Measurements from ENCODE around the gene KRT85.

The KRT85 gene

DNA sequence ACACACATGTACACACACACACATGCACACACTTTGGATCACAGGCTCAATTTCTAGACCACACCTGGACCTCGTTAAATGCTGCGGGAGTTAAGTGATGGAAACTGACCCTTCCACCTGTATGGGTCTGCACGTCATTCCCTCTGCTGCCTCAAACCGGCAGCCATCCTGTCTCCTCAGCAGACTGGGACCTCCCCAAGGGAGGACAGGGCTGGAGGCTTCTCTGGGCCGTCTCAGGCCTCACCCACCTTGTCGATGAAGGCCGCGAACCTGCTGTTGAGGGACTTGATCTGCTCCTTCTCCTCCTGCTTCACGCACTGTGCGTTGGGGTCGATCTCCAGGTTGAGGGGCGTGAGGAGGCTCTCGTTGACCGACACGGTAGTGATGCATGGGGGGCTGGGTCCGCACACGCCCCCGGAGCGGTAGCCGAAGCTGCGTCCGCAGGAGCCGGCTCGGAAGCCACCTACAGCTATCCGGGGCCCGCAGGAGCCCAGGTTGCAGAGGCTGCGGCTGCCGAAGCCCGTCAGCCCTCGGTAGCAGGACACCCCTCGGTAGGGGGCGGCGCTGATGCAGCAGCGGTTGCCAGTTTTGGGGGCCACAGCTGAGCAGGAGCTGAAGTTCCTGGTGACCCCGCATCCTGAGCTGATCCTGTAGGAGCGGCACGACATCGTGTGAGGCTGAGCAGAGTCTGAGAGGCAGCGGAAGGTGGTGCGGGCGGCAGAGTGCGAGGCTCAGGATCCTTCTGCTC is at the start of gene KRT85:
Gene KRT85, minus strand, starts transcription at position 744 of the 748 bp plus-strand sequence. Its CDS starts 76 bp downstream, at position 668.
- no peak for FAIRE-seq

DNA sequence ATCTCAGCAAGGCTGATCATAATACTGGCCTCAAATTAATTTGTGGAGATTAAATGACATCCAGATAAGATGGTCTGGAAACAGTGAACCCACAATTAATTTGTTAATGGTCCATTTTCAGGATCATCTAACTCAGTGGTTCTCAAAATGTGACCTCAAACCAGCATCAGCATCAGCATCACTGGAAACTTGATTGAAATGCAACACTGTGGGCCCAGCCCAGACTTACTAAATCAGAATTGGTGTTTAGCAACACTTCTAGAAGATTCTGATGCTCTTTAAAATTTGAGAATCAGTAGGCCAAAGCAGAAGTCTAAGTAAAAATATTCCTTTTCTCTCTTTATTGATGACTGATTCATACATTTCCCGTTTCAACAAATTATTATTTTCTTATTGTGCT is 49.5 kb upstream of the KRT85 start:
- no peak for FAIRE-seq

DNA sequence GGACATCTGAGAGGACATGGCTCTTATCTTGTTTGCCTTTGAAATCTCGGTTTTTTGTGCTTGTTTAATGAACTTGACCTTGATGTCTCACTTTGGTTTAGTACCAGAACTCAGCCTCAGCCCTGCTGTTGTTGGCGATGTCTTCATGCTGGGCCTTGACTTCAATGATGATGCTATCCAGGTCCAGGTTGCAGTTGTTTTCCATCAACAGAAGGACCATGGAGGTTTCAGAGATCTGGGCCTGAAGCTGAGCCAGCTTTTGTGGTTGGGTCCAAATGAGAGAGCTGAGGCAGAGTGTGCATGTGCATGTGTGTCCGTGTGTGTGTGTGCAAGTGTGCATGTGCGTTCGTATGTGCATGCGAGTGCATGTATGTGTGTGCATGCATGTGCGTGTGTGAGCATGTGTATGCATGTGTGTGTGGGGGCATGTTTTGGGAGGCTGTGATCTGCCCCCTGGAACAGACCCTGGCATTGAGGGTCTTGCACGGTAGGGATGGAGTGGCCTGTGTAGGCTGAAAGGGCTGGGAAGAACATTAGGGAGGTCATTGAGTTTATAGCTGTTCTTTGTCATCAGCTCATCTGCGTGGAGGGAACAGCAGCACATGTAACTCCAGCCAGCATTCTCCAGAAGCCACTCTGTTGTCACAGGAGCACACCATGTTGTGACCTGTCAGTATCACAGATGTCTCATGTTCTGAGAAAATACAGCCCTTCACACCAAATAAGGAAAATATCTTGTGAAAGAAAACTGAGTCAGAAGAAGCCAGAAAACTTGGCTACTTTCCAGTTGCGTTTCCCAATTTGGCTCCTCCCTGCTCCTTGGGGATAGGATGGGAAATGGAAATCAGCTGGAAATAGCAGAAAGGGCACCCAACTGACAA is 48.8 kb upstream of the KRT85 start:
- no peak for FAIRE-seq

DNA sequence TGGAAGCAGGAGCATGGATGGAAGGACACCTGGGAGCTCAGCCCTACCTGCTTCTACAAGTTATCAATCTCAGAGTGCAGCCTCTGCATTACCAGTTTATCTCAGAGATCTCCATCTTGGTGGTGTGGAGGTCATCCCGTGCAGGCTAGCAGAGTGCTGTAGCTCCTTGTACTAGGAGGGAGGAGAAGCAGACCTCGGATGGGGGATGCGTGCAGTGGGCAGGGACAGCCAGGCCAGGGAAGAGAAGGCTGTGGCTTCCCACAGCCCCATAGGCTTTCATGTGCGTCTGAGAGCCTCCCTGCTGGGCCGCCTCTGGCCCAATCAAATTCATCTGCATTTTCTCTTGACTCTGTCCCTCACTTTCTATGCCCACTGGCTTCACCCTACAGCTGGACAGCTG is 47.7 kb upstream of the KRT85 start:
- no peak for FAIRE-seq

DNA sequence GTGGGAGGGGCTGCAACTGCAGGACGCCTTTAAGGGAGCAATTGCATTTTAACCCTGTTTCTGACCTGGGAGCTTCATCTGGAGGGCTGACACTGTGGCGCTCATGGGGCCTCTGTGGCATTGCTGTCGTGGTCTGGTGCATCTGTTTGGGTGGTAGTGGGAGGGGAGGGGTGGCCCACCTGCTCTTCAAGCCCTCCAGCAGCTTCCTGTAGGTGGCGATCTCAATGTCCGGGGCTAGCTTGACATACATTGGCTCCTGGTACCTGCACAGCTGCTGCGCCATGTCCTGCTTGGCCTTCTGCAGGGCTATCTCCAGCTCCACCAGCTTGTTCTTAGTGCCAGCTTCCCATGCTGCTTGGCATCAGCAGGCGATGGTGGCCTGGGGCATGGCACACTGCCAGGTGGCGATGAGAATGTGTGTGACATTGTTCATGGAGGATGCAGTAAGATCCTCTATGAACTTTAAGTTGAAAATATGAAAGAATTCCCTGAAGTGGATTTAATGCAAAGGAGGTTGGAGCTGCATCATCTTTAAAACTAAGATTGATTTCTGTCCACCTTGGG is 46.6 kb upstream of the KRT85 start:
- no peak for FAIRE-seq

DNA sequence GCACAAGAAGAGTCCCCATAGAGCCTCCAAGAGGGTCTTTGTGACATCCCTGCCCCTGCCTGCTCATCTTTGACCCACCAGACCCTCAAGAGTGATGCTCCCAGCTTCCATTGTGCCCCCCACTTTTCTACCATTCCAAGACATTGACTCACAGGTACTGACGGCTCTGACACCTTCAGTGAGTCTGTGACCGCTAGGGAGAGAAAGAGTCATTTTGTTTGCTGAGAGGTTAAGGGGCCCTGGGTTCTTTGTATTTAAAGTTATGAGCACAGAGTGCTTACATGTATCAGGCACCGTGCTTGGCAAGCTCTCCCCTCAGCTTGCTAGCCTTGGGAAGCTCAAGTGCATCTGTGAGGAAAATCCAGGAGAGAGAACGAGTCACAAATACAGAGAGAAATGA is 45.9 kb upstream of the KRT85 start:
- no peak for FAIRE-seq

DNA sequence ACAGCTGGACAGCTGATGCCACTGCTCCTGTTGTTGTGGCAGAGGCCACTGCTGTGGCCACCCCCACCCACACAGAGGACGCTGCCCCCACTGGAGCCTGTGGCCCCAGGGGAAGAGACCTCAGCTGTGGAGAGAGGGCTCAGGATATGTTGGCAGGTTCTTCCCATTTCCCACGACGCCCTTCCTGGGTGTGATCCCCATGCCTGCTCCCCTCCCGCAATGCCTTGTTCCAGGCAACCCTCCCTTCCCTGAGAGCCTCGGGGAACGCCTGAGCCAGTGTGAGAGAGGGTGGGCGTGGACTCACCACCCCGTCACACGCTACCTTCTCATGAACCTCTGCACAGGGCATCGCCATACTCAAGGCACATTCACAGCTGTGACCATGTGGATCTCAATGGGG is 44.5 kb upstream of the KRT85 start:
- no peak for FAIRE-seq

DNA sequence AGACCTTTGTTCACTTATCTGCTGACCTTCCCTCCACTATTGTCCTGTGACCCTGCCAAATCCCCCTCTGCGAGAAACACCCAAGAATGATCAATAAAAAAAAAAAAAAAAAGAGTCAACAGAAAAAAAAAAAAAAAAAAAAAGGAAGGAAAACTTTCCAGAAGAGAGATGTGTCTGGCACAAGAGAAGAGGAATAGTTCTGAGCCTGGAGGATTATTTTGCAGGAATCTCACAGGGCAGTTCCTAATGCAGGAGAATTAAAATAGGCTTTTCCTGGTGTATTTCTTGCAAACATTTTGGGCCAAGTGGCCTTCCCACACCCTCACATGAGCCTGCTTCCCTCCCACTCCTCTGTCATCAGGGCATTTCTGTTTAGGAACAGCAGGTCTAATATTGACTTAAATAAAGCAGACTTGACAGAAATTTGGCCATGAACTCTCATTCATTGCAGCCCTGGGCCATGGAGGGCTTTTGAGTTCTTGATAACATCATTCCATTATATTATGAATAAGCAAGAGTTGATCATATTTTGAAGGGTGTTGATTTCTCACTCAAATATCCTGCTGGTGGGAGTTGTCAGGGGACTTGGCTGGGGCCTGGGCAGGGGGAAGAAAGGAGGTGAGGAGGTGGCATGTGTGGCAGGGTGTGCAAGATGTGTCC is 43.4 kb upstream of the KRT85 start:
- FAIRE-seq, result peak; percentile 64

DNA sequence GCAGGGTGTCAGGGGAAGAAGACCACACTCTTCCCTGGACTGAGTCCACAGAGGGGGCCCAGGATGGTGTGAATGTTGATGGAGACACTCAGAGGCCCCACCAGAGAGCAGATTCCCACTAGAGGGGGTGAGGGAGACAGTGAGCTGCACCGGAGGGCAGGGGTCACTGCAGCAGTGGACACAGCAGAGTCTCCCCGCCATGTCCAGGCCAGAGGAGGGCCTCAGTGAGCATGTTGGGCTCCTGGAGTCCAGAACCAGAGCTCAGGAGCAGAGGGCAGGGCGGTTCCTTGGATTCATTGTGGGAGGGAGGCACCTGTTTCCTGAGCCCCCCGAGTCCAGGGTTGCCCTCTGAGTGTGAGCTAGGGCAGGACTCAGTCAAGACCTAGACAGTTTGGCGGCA is 40.6 kb upstream of the KRT85 start:
- no peak for FAIRE-seq

DNA sequence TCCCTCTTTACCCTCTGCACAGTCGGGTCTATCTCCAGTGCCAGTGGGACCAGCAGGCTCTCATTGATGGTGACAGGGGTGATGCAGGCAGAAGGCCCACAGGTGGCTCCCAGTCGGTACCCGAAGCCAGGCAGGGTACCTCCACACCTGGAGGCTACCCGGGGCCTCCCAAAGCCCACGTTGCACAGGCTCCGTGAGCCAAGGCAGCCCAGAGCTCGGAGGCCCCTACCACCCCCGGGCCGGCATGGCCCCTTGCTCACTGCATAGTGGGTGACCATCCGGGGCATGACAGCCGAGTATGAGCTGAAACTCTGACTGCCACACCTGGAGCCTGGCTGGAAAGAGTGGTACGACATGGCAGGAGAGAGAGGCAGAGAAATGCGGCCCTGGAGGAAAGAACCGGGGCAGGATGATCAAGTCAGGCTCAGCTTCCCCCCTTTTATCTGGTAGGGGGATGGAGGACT is 38.7 kb upstream of the KRT85 start, which contains the start of gene KRT82:
Gene KRT82, minus strand, starts transcription at position 414 of the 464 bp plus-strand sequence. Its CDS starts 58 bp downstream, at position 356.
- FAIRE-seq, result no peak

DNA sequence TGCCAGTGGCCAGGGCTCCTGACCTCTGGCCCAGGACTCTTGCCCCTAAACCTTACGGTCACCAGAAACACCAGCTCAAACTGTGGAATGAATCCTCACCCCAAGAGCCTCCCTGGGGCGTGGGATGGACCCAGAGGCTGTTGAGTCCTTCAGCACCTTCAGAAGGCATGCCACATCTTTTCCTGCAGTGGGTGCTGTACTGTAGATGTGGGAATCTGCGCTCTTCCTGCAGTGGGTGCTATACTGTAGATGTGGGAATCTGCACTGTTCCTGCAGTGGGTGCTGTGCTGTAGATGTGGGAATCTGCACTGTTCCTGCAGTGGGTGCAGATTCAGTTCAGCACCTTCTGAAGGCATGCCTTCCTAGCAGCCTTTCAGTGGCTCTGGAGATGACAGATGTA is 37.7 kb upstream of the KRT85 start:
- FAIRE-seq, result no peak

DNA sequence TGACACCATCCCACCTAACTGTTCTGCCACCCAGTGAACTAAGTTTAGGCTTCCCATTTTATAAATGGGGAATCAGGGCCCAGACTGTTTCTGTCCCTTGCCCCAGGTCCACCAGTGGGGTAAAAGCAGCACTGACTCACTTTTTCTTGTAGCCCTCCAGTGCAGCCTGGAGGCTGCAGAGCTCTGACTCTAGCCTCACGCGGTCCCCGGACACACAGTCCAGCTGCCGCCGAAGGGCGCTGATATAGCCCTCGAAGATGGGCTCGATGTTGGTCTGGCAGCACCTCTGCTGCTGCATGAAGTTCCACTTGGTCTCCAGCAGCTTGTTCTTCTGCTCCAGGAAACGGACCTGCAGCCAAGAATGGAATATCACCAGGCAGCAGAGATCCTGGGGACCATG is 36.3 kb upstream of the KRT85 start:
- no peak for FAIRE-seq

DNA sequence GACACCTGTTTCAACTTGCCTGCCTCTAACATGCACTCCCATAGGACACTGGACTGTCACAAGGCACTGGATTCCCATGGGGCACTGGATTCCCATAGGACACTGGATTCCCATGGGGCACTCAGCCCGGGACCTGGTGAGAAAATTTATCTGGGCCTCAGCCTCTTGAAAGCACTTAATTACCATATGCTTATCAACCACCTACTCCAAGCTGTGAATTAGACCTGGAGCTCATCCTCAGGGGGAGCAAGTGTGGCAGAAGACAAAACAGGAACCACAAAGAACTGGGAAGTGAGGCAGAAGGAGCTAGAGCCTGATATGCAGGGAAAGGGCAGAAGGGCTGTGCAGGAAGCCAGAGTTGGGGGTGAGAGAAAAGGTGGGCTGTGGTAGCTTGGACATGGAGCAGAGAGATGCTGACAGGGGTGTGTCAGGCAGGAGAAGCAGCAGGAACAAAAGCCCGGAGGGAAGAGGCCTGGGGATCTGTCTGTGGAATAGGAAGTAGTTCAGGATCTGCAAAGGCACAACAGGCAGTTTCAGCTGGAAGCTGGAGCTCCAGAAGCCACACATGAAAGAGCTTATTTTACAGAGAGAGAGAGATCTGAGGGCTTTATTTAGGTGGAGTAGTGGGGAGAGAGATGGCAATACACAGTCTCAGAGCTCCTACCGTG is 35.7 kb upstream of the KRT85 start:
- FAIRE-seq, result no peak

DNA sequence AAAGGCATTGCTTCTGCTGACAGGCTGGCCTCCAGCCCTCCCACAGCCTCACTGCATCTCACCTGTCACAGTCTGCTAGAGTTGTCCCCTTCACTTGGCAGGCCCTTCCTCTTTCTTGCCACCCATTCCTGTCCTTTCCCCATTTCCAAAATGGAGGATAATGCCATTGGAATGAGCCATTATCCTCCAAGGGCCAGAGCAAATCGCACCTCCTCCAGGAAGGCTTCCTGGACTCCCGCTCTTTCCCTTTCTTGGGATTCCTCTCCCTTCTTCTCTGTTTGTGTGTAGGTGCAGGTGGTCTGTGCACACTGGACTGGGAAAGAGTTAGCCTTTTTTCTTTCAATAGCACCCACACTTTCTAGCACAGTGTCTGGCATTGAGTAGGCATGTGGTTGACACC is 35.1 kb upstream of the KRT85 start:
- FAIRE-seq, result no peak

DNA sequence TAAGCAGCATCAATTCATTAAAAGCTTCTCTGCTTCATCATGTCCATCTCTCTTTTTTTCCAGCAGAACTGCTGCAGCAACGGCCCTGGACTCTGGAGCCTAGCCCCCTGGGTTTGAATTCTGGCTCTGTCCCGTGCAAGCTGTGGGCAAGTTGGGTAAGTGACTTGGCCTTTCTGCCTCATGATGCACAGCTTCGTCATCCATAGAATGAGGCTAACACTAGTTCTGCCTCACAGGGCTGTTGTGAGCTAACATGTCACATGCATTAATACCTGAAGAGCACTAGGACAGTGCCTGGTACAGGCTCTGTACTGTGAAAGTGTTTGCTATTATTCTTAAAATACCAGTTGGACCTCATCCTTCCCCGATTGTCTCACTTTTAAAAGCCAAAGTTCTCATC is 34.6 kb upstream of the KRT85 start:
- FAIRE-seq, result no peak

DNA sequence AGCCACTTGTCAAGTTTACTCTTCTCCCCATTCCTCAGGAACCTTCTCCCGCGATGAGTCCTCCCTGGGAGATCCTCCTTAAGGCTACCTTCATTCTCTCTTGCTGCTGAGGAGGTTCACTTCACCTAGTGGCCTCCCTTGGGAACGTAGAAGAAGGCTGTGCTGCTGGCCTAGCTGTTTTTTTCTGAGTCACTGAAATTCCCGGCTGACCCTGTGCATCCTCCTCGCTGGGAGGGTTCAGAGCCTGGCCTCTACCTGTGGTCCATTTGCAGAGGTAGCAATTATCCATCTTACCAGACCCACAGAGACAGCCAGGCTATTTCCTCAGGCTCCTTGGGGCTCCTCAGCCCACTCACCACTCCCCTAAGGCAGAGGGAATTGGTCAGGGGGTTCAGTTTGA is 34.2 kb upstream of the KRT85 start:
- no peak for FAIRE-seq

DNA sequence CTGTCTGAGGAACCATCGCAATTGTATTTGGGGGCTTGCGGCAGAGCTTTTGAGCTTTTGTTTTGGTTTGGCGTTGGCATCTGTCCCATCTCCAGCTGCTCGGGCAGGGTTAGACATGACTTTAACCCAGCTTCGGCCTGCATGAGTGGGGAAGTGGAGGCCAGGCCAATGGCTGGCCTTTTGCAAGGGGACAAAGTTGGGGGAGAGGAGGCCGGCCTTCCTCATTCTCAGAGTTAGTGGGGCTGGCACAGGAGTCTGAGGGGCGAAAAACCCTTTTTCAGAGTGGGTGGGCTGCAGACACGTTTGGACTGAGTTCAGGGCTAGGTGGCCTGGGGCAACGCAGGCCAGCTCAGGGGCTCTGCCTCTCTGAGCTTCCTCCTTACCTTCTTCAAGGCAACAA is 33.6 kb upstream of the KRT85 start:
- no peak for FAIRE-seq

DNA sequence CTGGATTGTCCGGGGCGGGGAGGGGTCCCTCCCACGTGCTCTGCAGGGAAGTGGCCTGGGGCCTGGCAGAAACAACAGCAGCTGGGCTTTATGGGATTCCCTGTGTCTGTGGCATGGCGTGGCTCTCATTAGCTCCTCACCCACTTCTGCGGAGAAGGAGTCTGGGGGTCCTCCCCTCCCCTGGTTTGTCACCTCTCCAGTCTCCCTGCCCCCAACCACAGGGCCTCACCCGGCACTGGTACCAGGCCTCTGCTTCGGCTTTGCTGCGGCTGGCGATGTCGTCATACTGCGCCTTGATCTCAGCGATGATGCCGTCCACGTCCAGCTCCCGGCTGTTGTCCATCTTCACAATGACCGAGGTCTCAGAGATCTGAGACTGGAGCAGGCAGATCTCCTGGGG is 32.5 kb upstream of the KRT85 start:
- FAIRE-seq, result no peak

DNA sequence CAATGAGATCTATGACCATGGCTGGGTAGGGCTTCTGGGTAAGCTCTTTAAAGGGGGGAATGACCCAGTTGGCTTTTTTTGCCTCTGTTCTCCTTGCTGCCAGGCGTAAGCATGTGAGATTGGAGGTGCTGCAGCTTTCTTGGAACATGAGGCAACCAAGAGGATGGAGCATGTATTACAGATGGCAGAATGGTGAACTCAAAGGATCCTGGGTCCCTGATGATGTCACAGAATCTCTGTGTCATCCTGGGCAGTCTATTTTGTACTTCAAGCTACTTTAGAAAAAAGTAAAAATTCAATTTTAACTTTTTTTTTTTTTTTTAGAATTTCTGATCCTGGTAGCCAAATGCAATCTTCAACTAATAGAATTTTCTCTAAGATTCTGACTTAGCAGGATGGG is 30.9 kb upstream of the KRT85 start:
- no peak for FAIRE-seq

DNA sequence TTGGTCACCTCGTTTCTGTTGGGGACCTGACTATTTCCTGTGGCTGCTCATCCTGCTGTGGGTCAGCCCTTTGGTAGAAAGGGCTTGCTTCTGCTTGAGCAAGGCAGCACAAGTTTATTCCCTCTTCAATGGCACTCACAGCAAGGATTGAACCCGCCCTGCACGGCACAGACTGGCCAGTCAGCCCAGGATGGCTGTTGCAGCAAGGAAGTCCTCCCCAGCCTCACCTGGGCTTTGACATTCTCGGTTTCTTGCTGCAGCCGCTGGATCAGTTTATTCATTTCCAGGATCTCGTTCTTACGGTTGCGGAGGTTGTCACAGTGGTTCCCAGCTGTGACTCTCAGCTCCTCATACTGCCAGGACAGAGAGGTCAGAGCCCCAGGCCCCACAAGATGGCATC is 29.4 kb upstream of the KRT85 start:
- no peak for FAIRE-seq

DNA sequence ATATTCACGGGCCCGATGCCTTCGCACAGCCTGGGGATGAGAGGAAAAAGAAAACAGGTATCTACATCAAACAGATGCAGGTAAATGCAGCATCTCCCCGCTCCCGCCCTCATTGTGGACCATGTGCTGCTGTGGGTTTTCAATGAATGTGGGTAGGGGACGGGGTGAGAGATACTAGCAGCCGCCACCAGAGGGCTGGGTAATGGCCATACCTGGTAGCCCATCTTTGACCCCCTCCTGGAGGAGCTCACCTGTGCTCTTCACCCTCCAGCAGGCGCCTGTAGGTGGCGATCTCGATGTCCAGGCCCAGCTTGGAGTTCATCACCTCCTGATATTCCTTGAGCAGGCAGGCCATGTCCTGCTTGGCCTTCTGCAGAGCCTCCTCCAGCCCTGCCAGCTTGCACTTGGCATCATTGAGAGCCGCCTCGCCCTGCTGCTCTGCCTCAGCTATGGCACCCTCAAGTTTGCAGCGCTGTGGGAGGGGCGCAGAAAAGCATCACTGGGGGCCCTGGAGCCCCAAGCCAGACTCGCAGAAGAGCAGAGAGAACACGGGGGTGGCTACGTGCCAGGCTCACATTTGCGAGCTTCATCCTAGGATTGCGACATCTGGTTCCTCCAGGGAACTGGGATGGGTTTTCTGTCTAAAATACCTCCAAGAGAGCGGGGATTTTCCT is 28.6 kb upstream of the KRT85 start:
- FAIRE-seq, result no peak

DNA sequence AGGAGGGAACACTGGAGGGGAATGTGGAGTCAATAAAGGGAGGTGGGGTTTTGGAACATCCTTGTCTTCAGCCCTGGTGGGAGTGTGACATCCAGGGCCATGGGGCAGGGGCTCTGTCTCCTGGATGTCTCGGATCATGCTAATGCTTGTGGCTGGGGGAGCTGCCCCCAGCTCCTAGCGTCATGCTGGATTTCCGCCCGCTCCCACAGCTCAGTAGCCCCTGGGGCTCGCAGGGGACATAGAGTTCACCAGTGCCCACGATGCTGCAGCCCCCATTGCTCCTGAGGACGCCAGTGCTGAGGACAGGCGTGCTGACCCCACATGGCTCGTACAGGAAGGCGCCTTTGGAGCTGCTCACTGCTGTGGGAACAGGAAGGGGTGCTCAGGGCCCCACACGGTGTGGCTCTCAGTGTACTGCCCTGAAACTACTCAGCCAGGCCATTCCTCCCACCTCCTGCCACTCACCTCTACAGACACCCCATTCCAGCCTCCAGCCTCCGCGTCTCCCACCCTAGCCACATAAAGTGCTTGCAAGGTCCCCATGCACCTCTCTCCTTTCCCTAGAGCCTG is 27.6 kb upstream of the KRT85 start:
- no peak for FAIRE-seq
